Hematopoietic multipotent progenitor cell (in vitro differentiated cells): Measurements from ENCODE around the gene DCAKD. TPM values are rescaled to one million over a fixed set of nuclear protein-coding genes. Genes with fewer than 3 reads are reported as not detected.

Source experiments
- DNase-seq, 3 donors: peaks; one replicate each; pipeline ENCODE4 v3.0.0-alpha.2; 2011 to 2015; ENCODE audit warnings: low read depth in 2 of 3, low spot score in 2 of 3
- small RNA-seq: library from RNA; depleted of rRNA; stranded (forward); fragments of <200 nt; gene quantifications from one replicate; pipeline ENCODE3, GENCODE V24; 2012
- total RNA-seq: library from RNA; depleted of rRNA; stranded (reverse); fragments of >200 nt; gene quantifications from one replicate; pipeline ENCODE4 v1.2.3, GENCODE V29; 2012

DCAKD gene
- total RNA-seq, 1 donor = 98.8 TPM

GRCh38 chr17:44977814-44978550 lies 73.5 kb downstream of the DCAKD start:
- DNase-seq = no peak

- DNase-seq = no peak
Measured at GRCh38 chr17:44977065-44977464, 74.4 kb downstream of the DCAKD start.

DNA sequence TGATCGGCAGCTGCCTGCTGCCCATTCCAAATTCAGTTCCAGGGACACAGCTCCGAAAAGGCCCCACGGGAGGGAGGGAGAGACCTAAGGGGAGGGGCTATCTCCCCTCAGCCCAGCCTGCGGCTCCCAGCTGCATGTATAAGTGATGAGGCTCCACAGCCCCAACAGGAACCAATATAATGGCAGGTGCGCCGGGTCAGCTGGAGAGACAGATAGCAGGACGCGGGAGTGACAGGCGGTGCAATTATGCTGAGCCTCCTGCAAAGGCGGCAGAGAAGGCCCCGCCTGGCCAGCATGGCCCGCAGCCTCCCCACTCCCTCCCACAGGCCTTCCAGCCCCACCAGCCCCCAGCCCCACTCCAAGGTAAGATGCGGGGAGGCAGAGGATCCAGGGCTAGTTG lies 75.2 kb downstream of the DCAKD start:
- no peak for DNase-seq

Small RNA genes within 50 kb of the gene (small RNA-seq; reads per million reads assigned to genes)
- gene AC015936.2 = not detected
- not detected for gene RF00019

Other genes starting within 250 kb of the DCAKD start
- gene GJC1, start 221.3 kb downstream of the DCAKD start, total RNA-seq = under 0.01 TPM
- not detected for gene HIGD1B, start 203.7 kb downstream of the DCAKD start, total RNA-seq
- gene EFTUD2, start 152.2 kb downstream of the DCAKD start, total RNA-seq = 121 TPM
- not detected for gene GFAP, start 136.1 kb downstream of the DCAKD start, total RNA-seq
- gene KIF18B, start 103.9 kb downstream of the DCAKD start, total RNA-seq = 0.81 TPM
- not detected for gene C1QL1, start 83.3 kb downstream of the DCAKD start, total RNA-seq
- 46.0 TPM for gene NMT1, start 9.7 kb upstream of the DCAKD start, total RNA-seq
- gene PLCD3, start 80.9 kb upstream of the DCAKD start, total RNA-seq = 8.1 TPM
- 13.2 TPM for gene ACBD4, start 84.1 kb upstream of the DCAKD start, total RNA-seq
- gene HEXIM1, start 96.8 kb upstream of the DCAKD start, total RNA-seq = 10.2 TPM
- gene HEXIM2, start 110.2 kb upstream of the DCAKD start, total RNA-seq = 7.0 TPM
- gene FMNL1, start 170.3 kb upstream of the DCAKD start, total RNA-seq = 149 TPM
- gene SPATA32, start 210.5 kb upstream of the DCAKD start, total RNA-seq = 0.27 TPM